Measurements from ENCODE around the gene CCDC148. TPM values are rescaled to one million over a fixed set of nuclear protein-coding genes. Genes with fewer than 3 reads are reported as not detected.

Gene CCDC148
- total RNA-seq, 3 donors from 2014 or later (not counting 1 experiment from before 2014, with no cell fraction given), result not detected

- WGBS (ENCODE audit: insufficient coverage), result 90% methylated on average over 7 of the region's 7 CpGs
- Mint-ChIP-seq H3K9me3 (peaks cover 3% of the 10 kb centered on the region in 2 donors), H3K4me1 (no peaks in the 10 kb centered on the region), H3K4me3 (no peak overlapping the region), H3K27me3 (ENCODE audit: low read depth in 2 of 2) (peaks cover 0 to 5% of the 10 kb centered on the region in 2 donors), H3K36me3 (no peaks in the 10 kb centered on the region), H3K27ac (no peak overlapping the region)
- no peak for DNase-seq
- Histone ChIP-seq H3K27ac (ENCODE audit: low read length) (no peak overlapping the region), H3K27me3 (ENCODE audit: control insufficient read depth, insufficient read depth, low read length) (no peaks in the 10 kb centered on the region), H3K4me1 (ENCODE audit: control insufficient read depth, insufficient read depth, low read length) (no peaks in the 10 kb centered on the region), H3K4me3 (ENCODE audit: low read length) (no peak overlapping the region), H3K9me3 (ENCODE audit: control insufficient read depth, insufficient read depth, low read length) (no peaks in the 10 kb centered on the region), H3K36me3 (ENCODE audit: control insufficient read depth, insufficient read depth, low read length) (no peaks in the 10 kb centered on the region)
- intact Hi-C loops (cut with micrococcal nuclease), result no loop called here
- TF ChIP-seq CTCF (IDR thresholded peaks at IDR 0.05), result no peak
- ATAC-seq, result no peak
These were observed 324.5 kb downstream of the CCDC148 start for GRCh38 chr2:158131919-158132566.

GRCh38 chr2:158131483-158131912 lies 325.1 kb downstream of the CCDC148 start:
- Histone ChIP-seq H3K4me3 (ENCODE audit: low read length) (no peak overlapping the region), H3K36me3 (ENCODE audit: control insufficient read depth, insufficient read depth, low read length) (no peaks in the 10 kb centered on the region), H3K9me3 (ENCODE audit: control insufficient read depth, insufficient read depth, low read length) (no peaks in the 10 kb centered on the region), H3K27me3 (ENCODE audit: control insufficient read depth, insufficient read depth, low read length) (no peaks in the 10 kb centered on the region), H3K4me1 (ENCODE audit: control insufficient read depth, insufficient read depth, low read length) (no peaks in the 10 kb centered on the region), H3K27ac (ENCODE audit: low read length) (no peak overlapping the region)
- ATAC-seq (no peak), DNase-seq (no peak)
- no peak for TF ChIP-seq CTCF (IDR thresholded peaks at IDR 0.05)
- 80% methylated on average over 1 of the region's 1 CpG for WGBS (ENCODE audit: insufficient coverage)
- Mint-ChIP-seq H3K4me1 (no peaks in the 10 kb centered on the region), H3K27ac (no peak overlapping the region), H3K9me3 (peaks cover 3 to 4% of the 10 kb centered on the region in 2 donors), H3K4me3 (no peak overlapping the region), H3K27me3 (ENCODE audit: low read depth in 2 of 2) (peaks cover 0 to 5% of the 10 kb centered on the region in 2 donors), H3K36me3 (no peaks in the 10 kb centered on the region)
- intact Hi-C loops (cut with micrococcal nuclease), result no loop called here

GRCh38 chr2:158130832-158131473 lies 325.6 kb downstream of the CCDC148 start:
- H3K27ac ChIP-seq (ENCODE audit: low read length), result no peak overlapping the region
- intact Hi-C loops (cut with micrococcal nuclease), result no loop called here
- H3K9me3 ChIP-seq (ENCODE audit: control insufficient read depth, insufficient read depth, low read length), result no peaks in the 10 kb centered on the region
- Mint-ChIP-seq H3K4me1 (no peaks in the 10 kb centered on the region), H3K9me3 (peaks cover 3 to 4% of the 10 kb centered on the region in 2 donors), H3K27me3 (ENCODE audit: low read depth in 2 of 2) (peaks cover 0 to 5% of the 10 kb centered on the region in 2 donors), H3K36me3 (no peaks in the 10 kb centered on the region), H3K27ac (no peak overlapping the region), H3K4me3 (no peak overlapping the region)
- no peak for TF ChIP-seq CTCF (IDR thresholded peaks at IDR 0.05)
- H3K4me1 ChIP-seq (ENCODE audit: control insufficient read depth, insufficient read depth, low read length), result no peaks in the 10 kb centered on the region
- H3K4me3 ChIP-seq (ENCODE audit: low read length), result no peak overlapping the region
- ATAC-seq, result no peak
- 75% methylated on average over 2 of the region's 2 CpGs for WGBS (ENCODE audit: insufficient coverage)
- H3K36me3 ChIP-seq (ENCODE audit: control insufficient read depth, insufficient read depth, low read length), result no peaks in the 10 kb centered on the region
- no peak for DNase-seq
- no peaks in the 10 kb centered on the region for H3K27me3 ChIP-seq (ENCODE audit: control insufficient read depth, insufficient read depth, low read length)
